Endothelial cell of umbilical vein (primary cell): ENCODE results near the gene IQGAP2.

Source experiments
- EZH2 ChIP-seq: IDR thresholded peaks from 2 replicates; pipeline ENCODE4 v1.6.1; 2012; ENCODE audit warnings: borderline replicate concordance, low read depth, mild to moderate bottlenecking, moderate library complexity, low read length, inconsistent platforms; ENCODE audit not compliant: severe bottlenecking
- POLR2A ChIP-seq: IDR thresholded peaks from 2 replicates; pipeline ENCODE4 v1.6.1; 2012; ENCODE audit warnings: low read depth, mild to moderate bottlenecking, control low read depth, low read length
- POLR2AphosphoS5 ChIP-seq: IDR thresholded peaks from 2 replicates; pipeline ENCODE4 v1.6.1; 2012; ENCODE audit warnings: low read depth, mild to moderate bottlenecking, control low read depth, low read length, moderate library complexity; ENCODE audit not compliant: insufficient read depth
- TF ChIP-seq, protein P1 (sequence below), 2 donors: IDR thresholded peaks; 1 replicate in 1 of 2; 2 replicates in 1 of 2; pipeline ENCODE4 v1.5.1; 2011; ENCODE audit warnings: low read length in 2 of 2, mild to moderate bottlenecking in 2 of 2, moderate library complexity in 2 of 2, control low read depth in 1 of 2, inconsistent platforms in 1 of 2, low read depth in 1 of 2; ENCODE audit not compliant: insufficient read depth in 1 of 2; ENCODE audit errors: extremely low read depth in 1 of 2

GRCh38 chr5:76598531-76598930 lies 195.4 kb downstream of the IQGAP2 start:
- TF ChIP-seq, protein P1, sequence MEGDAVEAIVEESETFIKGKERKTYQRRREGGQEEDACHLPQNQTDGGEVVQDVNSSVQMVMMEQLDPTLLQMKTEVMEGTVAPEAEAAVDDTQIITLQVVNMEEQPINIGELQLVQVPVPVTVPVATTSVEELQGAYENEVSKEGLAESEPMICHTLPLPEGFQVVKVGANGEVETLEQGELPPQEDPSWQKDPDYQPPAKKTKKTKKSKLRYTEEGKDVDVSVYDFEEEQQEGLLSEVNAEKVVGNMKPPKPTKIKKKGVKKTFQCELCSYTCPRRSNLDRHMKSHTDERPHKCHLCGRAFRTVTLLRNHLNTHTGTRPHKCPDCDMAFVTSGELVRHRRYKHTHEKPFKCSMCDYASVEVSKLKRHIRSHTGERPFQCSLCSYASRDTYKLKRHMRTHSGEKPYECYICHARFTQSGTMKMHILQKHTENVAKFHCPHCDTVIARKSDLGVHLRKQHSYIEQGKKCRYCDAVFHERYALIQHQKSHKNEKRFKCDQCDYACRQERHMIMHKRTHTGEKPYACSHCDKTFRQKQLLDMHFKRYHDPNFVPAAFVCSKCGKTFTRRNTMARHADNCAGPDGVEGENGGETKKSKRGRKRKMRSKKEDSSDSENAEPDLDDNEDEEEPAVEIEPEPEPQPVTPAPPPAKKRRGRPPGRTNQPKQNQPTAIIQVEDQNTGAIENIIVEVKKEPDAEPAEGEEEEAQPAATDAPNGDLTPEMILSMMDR (IDR thresholded peaks at IDR 0.05; ENCODE audit: extremely low read depth in 1 of 2, insufficient read depth in 1 of 2, low read depth in 1 of 2, low read length in 2 of 2) = no peak
- no peak for TF ChIP-seq EZH2
- no peak for TF ChIP-seq POLR2AphosphoS5
- no peak for TF ChIP-seq POLR2A
